IPS-NIHi7 (cell line): ENCODE data around the gene FNDC3A.

ENCODE experiments used
- DNase-seq: peaks from one replicate; pipeline ENCODE4 v3.0.0; 2012; ENCODE audit warnings: mixed read lengths; ENCODE audit errors: extremely low spot score

The FNDC3A gene

GRCh38 chr13:49253310-49253709 is 277.6 kb downstream of the FNDC3A start:
- DNase-seq = no peak

- DNase-seq = no peak
Observed at GRCh38 chr13:49254007-49254406, 278.3 kb downstream of the FNDC3A start.

GRCh38 chr13:49256841-49257240 is 281.1 kb downstream of the FNDC3A start:
- DNase-seq = no peak

- no peak for DNase-seq
Observed at GRCh38 chr13:49258089-49258796, 282.5 kb downstream of the FNDC3A start.
